GM23338 (cell line): ENCODE results near the gene SUCLG1. TPM values are rescaled to one million over a fixed set of nuclear protein-coding genes. Genes with fewer than 3 reads are reported as not detected.

ENCODE experiments used
- ATAC-seq: fragments of 200-7000 bp; cut with Tn5 transposase; 3 replicates; pipeline ENCODE4 v1.9.1; 2020
- DNase-seq: peaks from one replicate; pipeline ENCODE4 v3.0.0-alpha.2; 2015; ENCODE audit warnings: low spot score
- H2AFZ ChIP-seq: fragments of 200-600 bp; sonication (generic); 2 replicates; pipeline ENCODE4 v1.8.0; 2016; ENCODE audit warnings: antibody characterized with exemption, mild to moderate bottlenecking, moderate library complexity
- H3F3A ChIP-seq: fragments of 200-600 bp; sonication (generic); replicated peaks from 2 replicates; pipeline ENCODE4 v1.8.0; 2017; ENCODE audit warnings: antibody characterized with exemption, mixed run types, low read depth
- H3K27ac ChIP-seq: fragments of 200-600 bp; sonication (generic); 2 replicates; pipeline ENCODE4 v1.6.1; 2016; ENCODE audit warnings: low read depth
- H3K27me3 ChIP-seq: fragments of 200-600 bp; sonication (generic); 2 replicates; pipeline ENCODE4 v1.8.0; 2016; ENCODE audit warnings: mild to moderate bottlenecking, mixed run types, moderate library complexity; ENCODE audit not compliant: insufficient read depth
- H3K36me3 ChIP-seq: fragments of 200-600 bp; sonication (generic); 2 replicates; pipeline ENCODE4 v1.8.0; 2016; ENCODE audit warnings: mild to moderate bottlenecking; ENCODE audit not compliant: insufficient read depth
- H3K4me1 ChIP-seq: fragments of 200-600 bp; sonication (generic); 2 replicates; pipeline ENCODE4 v1.8.0; 2016; ENCODE audit warnings: mild to moderate bottlenecking, moderate library complexity; ENCODE audit not compliant: insufficient read depth
- H3K4me2 ChIP-seq: fragments of 200-600 bp; sonication (generic); 2 replicates; pipeline ENCODE4 v1.7.1; 2017; ENCODE audit warnings: mixed run types
- H3K4me3 ChIP-seq: fragments of 200-600 bp; sonication (generic); 2 replicates; pipeline ENCODE4 v1.6.1; 2016; ENCODE audit warnings: mixed run types
- H3K79me2 ChIP-seq: fragments of 200-600 bp; sonication (generic); replicated peaks from 2 replicates; pipeline ENCODE4 v1.8.0; 2017; ENCODE audit warnings: mild to moderate bottlenecking; ENCODE audit not compliant: insufficient read depth
- H3K9me2 ChIP-seq: fragments of 200-600 bp; sonication (generic); 2 replicates; pipeline ENCODE4 v1.8.0; 2017; ENCODE audit not compliant: insufficient read depth
- H4K20me1 ChIP-seq: fragments of 200-600 bp; sonication (generic); replicated peaks from 2 replicates; pipeline ENCODE4 v1.8.0; 2017; ENCODE audit warnings: mild to moderate bottlenecking; ENCODE audit not compliant: insufficient read depth
- H3K27ac Mint-ChIP-seq: 2 replicates; pipeline ENCODE4 v1.8.0; 2020; ENCODE audit warnings: inconsistent platforms, mild to moderate bottlenecking, moderate library complexity, mixed read lengths
- H3K27me3 Mint-ChIP-seq: 3 replicates; pipeline ENCODE4 v1.8.0; 2022; ENCODE audit warnings: low read depth, mild to moderate bottlenecking, moderate library complexity, mixed read lengths, inconsistent platforms; ENCODE audit not compliant: insufficient read depth, poor library complexity
- H3K36me3 Mint-ChIP-seq: 3 replicates; pipeline ENCODE4 v1.8.0; 2021; ENCODE audit warnings: low read depth, mild to moderate bottlenecking, inconsistent platforms, moderate library complexity, mixed read lengths
- H3K4me1 Mint-ChIP-seq: 3 replicates; pipeline ENCODE4 v1.8.0; 2020; ENCODE audit warnings: mild to moderate bottlenecking, inconsistent platforms, mixed read lengths
- H3K4me3 Mint-ChIP-seq: 3 replicates; pipeline ENCODE4 v1.8.0; 2021; ENCODE audit warnings: moderate library complexity, mild to moderate bottlenecking, inconsistent platforms, mixed read lengths
- H3K9me3 Mint-ChIP-seq: 3 replicates; pipeline ENCODE4 v1.8.0; 2020; ENCODE audit warnings: moderate library complexity, mild to moderate bottlenecking, inconsistent platforms, mixed read lengths
- CREB1 ChIP-seq: fragments of 250-450 bp; sonication (Bioruptor Pico); IDR thresholded peaks from 2 replicates; pipeline ENCODE4 v1.5.0; 2020; ENCODE audit warnings: low read depth, mild to moderate bottlenecking, moderate library complexity
- ETS1 ChIP-seq: IDR thresholded peaks from 2 replicates; pipeline ENCODE4 v1.6.1; 2016; ENCODE audit warnings: antibody characterized with exemption
- EZH2 ChIP-seq: fragments of 200-600 bp; sonication (generic); IDR thresholded peaks from one replicate; pipeline ENCODE4 v1.8.0; 2017; ENCODE audit warnings: antibody characterized with exemption, mild to moderate bottlenecking, low read depth; ENCODE audit not compliant: unreplicated experiment
- EZH2phosphoT487 ChIP-seq: fragments of 200-600 bp; sonication (generic); IDR thresholded peaks from one replicate; pipeline ENCODE4 v1.8.1; 2018; ENCODE audit warnings: antibody characterized with exemption; ENCODE audit not compliant: unreplicated experiment
- JUNB ChIP-seq: IDR thresholded peaks from one replicate; pipeline ENCODE4 v1.6.1; 2016; ENCODE audit warnings: antibody characterized with exemption; ENCODE audit not compliant: unreplicated experiment
- NANOG ChIP-seq: IDR thresholded peaks from 2 replicates; pipeline ENCODE4 v1.6.1; 2016; ENCODE audit warnings: antibody characterized with exemption, borderline replicate concordance
- POLR2AphosphoS5 ChIP-seq: IDR thresholded peaks from 2 replicates; pipeline ENCODE4 v1.6.1; 2016; ENCODE audit warnings: antibody characterized with exemption, low read depth
- REST ChIP-seq: IDR thresholded peaks from one replicate; pipeline ENCODE4 v1.6.1; 2018; ENCODE audit warnings: antibody characterized with exemption; ENCODE audit not compliant: unreplicated experiment
- STAT1 ChIP-seq: IDR thresholded peaks from one replicate; pipeline ENCODE4 v1.6.1; 2016; ENCODE audit warnings: antibody characterized with exemption; ENCODE audit not compliant: unreplicated experiment
- ZNF114 ChIP-seq: fragments of 250-450 bp; sonication (Bioruptor Pico); IDR thresholded peaks from 2 replicates; pipeline ENCODE4 v1.5.0; 2020; ENCODE audit warnings: mild to moderate bottlenecking, moderate library complexity
- ZNF331 ChIP-seq: fragments of 250-450 bp; sonication (Bioruptor Pico); IDR thresholded peaks from 2 replicates; pipeline ENCODE4 v1.5.0; 2020; ENCODE audit warnings: low read depth, mild to moderate bottlenecking, moderate library complexity
- ZNF462 ChIP-seq: fragments of 250-450 bp; sonication (Bioruptor Pico); IDR thresholded peaks from 2 replicates; pipeline ENCODE4 v1.5.0; 2020; ENCODE audit warnings: mild to moderate bottlenecking, moderate library complexity
- polyA plus RNA-seq: library from polyadenylated mRNA; unstranded; fragments of >200 nt; fragmentation: Nextera tagmentation; extraction: Ambion mirVana; gene quantifications from 2 replicates; pipeline ENCODE4 v1.2.1, GENCODE V29; 2016
- total RNA-seq: library from RNA; depleted of rRNA; stranded (reverse); fragments of >200 nt; shearing (Covaris generic); gene quantifications from 2 replicates; pipeline ENCODE4 v1.2.3, GENCODE V29; 2014

The SUCLG1 gene
- total and polyA plus RNA-seq, 2 experiments from 2014 or later, result 24.3 to 36.0 TPM

- TF ChIP-seq JUNB, result no peak
These were observed at the start of gene SUCLG1 (continued) for GRCh38 chr2:84459018-84459943.

GRCh38 chr2:84498150-84498799 lies 39.2 kb upstream of the SUCLG1 start:
- no peaks in the 10 kb centered on the region for H3K36me3 Mint-ChIP-seq
- H4K20me1 ChIP-seq, result no peaks in the 10 kb centered on the region
- H3K36me3 ChIP-seq, result no peaks in the 10 kb centered on the region
- H3K79me2 ChIP-seq, result no peaks in the 10 kb centered on the region
- no peaks in the 10 kb centered on the region for H3K27me3 ChIP-seq
- H3K4me3 ChIP-seq, result no peak overlapping the region
- DNase-seq (no peak), ATAC-seq (no peak)
- H3F3A ChIP-seq, result no peaks in the 10 kb centered on the region
- no peak overlapping the region for H3K4me2 ChIP-seq
- no peaks in the 10 kb centered on the region for H3K4me1 ChIP-seq
- H2AFZ ChIP-seq, result no peak overlapping the region
- H3K9me2 ChIP-seq, result no peaks in the 10 kb centered on the region
- peaks cover 3% of the 10 kb centered on the region for H3K27me3 Mint-ChIP-seq
- no peak overlapping the region for H3K27ac ChIP-seq
- no peak overlapping the region for H3K27ac Mint-ChIP-seq
- no peak overlapping the region for H3K4me3 Mint-ChIP-seq
- peaks cover 4% of the 10 kb centered on the region; the same call in 2 of the 3 replicates for H3K4me1 Mint-ChIP-seq
- no peaks in the 10 kb centered on the region; the same call in 2 of the 3 replicates for H3K9me3 Mint-ChIP-seq
- TF ChIP-seq EZH2 (no peak), POLR2AphosphoS5 (no peak), REST (no peak), STAT1 (no peak), NANOG (no peak), EZH2phosphoT487 (no peak), CREB1 (CRISPR knock-in tag) (no peak), ZNF331 (no peak), ZNF462 (CRISPR knock-in tag) (no peak), ETS1 (no peak), ZNF114 (CRISPR knock-in tag) (no peak)
